Stimulated activated CD8-positive, alpha-beta memory T cell treated with anti-CD3 and anti-CD28 coated beads, Interleukin-15, amount 100 ng/mL, for 4 hours (primary cell): ENCODE measurements around the gene ZNF66.
"Not testable (repeated sequence)": the region's sequence is repeated elsewhere in the genome, so short reads cannot be mapped to it uniquely, and the experiment has no call there.

Experiments
- DNase-seq, 2 donors: peaks; one replicate each; pipeline ENCODE4 v3.0.0-alpha.2; 2020; ENCODE audit warnings: low read depth in 2 of 2

Gene ZNF66

GRCh38 chr19:20776083-20777076, at the start of gene ZNF66:
Gene ZNF66 (plus strand): TSS chr19:20776304. CDS start chr19:20776448, 144 bp downstream.
- peak; percentile 78 to 89 for DNase-seq

DNA sequence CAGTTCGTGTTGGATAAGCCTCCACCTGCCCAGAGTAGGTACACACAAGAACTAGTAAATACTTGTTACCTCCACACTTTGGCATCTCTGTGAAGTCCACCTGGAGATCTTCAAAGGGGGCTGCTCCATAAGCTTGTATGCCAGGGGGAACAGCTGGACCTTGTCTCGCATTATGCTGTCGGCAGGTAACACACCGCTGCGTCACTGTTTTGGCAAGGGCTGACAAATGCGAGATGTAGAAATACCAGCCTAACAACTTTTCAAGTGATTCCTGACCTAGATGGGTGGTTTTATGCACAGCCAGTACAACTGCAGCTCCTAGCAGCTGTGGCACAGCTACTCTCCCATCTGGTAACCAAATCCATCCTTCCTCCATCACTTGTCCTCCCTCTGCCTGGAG, 25.9 kb upstream of the ZNF66 start:
- DNase-seq = not testable (repeated sequence)

DNA sequence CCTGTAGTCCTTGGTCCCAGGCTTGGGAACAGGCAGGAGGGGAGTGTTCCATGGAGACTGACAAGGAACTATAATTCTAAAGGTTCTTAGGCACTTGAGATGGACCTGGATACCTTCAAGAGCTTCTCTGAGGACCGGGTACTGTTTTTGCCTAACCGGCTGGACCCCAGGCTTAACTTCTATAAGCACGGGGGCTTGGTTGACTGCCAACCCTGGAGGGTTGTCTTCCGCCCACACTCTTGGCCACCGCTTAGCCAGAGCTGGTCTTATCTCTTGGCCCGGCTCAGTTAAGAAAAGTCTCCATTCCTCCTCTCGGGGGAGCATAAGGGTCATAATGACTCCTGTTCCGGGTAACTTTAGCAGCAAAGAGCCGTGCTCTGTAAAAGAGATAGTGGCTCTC, 23.8 kb upstream of the ZNF66 start:
- not testable (repeated sequence) for DNase-seq

DNA sequence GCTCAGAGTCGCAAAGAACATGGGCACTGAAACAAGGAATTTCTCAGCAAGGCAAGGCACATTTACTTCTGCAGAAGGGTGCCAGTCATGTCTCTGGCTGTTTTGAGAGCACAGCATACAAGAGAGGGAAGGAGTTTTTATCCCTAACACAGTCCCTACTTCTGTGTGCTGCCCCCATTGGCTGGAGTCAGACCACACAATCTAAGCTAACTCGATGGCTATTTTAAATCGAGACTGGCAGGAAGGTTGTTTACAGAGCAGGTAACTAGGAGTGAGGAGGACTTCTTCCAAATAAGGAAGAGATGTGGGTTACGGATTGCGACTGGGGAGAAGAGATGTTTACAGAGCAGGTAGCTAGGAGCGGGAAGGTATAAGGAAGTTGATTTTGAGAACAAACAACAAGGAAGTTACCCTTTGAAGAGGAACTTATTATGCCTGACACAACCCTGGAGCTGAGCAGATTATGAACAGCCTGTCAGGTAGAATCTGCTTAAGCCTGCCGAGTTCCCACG, 6.8 kb upstream of the ZNF66 start:
- not testable (repeated sequence) for DNase-seq

- no peak for DNase-seq
Observed at GRCh38 chr19:20787786-20788185, 11.7 kb downstream of the ZNF66 start.

DNA sequence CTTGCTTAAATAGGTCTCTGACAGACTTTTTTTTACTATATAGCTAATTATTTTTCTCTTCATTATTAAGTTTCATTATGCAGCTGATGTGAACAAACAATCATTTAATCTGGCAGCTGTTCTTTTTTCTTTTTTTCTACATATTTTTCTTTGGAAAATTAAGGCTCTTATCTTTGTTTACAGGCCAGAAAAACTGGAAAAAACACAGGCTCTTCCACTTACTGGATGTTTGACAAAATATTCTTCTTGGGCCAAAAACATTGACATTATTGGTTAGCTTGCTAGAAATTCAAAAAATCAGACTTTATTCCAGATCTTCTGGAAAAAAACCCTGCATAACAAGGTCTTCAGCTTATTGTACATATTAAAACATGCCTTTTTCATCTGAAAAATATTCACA, 15.7 kb downstream of the ZNF66 start:
- DNase-seq = no peak

DNA sequence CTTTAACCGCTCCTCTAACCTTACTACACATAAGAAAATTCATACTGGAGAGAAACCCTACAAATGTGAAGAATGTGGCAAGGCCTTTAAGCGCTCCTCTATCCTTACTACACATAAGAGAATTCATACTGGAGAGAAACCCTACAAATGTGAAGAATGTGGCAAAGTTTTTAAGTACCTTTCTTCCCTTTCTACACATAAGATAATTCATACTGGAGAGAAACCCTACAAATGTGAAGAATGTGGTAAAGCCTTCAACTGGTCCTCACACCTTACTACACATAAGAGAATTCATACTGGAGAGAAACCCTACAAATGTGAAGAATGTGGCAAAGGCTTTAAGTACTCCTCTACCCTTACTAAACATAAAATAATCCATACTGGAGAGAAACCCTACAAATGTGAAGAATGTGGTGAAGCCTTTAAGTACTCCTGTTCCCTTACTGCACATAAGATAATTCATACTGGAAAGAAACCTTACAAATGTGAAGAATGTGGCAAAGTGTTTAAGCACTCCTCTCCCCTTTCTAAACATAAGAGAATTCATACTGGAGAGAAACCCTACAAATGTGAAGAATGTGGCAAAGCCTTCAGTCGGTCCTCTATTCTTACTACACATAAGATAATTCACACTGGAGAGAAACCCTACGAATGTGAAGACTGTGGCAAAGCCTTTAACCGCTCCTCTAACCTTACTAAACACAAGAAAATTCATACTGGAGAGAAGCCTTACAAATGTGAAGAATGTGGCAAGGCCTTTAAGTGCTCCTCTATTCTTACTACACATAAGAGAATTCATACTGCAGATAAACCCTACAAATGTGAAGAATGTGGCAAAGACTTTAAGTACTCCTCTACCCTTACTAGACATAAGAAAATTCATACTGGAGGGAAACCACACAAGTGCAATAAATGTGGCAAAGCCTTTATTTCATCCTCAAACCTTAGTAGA, 30.5 kb downstream of the ZNF66 start:
- DNase-seq = not testable (repeated sequence)

DNA sequence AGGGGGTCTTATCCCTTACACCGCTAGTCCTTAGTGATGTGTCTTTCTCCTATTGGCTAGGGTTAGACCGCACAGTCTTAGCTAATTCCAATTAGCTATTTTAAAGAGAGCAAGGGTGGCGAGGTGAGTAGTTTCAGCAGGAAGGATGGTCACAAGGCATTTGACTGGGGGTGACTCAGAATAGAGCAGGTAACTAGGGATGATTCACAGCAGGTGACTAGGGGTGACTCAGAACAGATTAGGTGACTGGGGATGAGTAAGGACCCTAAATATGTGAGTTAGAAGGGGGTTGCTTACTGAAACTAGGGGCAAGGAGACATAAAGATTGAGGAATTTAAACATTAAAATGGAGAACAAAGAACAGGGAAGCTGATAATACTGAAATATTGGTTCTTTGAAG, 64.3 kb downstream of the ZNF66 start:
- no peak for DNase-seq
